GM12878 (cell line): ENCODE measurements around the gene FTL. TPM values are rescaled to one million over a fixed set of nuclear protein-coding genes. Genes with fewer than 3 reads are reported as not detected.

Source experiments
- ATF7 ChIP-seq: fragments of 450-650 bp; IDR thresholded peaks from 2 replicates; pipeline ENCODE4 v1.6.1; 2016; ENCODE audit warnings: low read depth, mild to moderate bottlenecking
- CHD1 ChIP-seq: IDR thresholded peaks from 2 replicates; pipeline ENCODE4 v1.6.1; 2012; ENCODE audit warnings: low read depth, low read length, improper control_type of control experiment
- CUX1 ChIP-seq: IDR thresholded peaks from 2 replicates; pipeline ENCODE4 v1.6.1; 2012; ENCODE audit warnings: improper control_type of control experiment, low read depth, low read length; ENCODE audit not compliant: insufficient replicate concordance
- DPF2 ChIP-seq: fragments of 450-650 bp; IDR thresholded peaks from 2 replicates; pipeline ENCODE4 v1.6.1; 2017; ENCODE audit warnings: mild to moderate bottlenecking
- EZH2 ChIP-seq: IDR thresholded peaks from 2 replicates; pipeline ENCODE4 v1.6.1; 2012; ENCODE audit warnings: low read depth, mild to moderate bottlenecking, control low read depth, inconsistent platforms, low read length, borderline replicate concordance; ENCODE audit not compliant: control insufficient read depth
- HCFC1 ChIP-seq: fragments of 150-350 bp; IDR thresholded peaks from 2 replicates; pipeline ENCODE4 v1.6.1; 2014; ENCODE audit warnings: low read length
- JUNB ChIP-seq: IDR thresholded peaks from 2 replicates; pipeline ENCODE4 v1.6.1; 2016; ENCODE audit warnings: antibody characterized with exemption, mild to moderate bottlenecking
- JUND ChIP-seq: IDR thresholded peaks from 2 replicates; pipeline ENCODE4 v1.6.1; 2012; ENCODE audit warnings: low read depth, mild to moderate bottlenecking, low read length, improper control_type of control experiment, moderate library complexity
- RELB ChIP-seq: fragments of 450-650 bp; IDR thresholded peaks from 2 replicates; pipeline ENCODE4 v1.6.1; 2017; ENCODE audit warnings: low read depth, mild to moderate bottlenecking, moderate library complexity
- REST ChIP-seq: IDR thresholded peaks from 2 replicates; pipeline ENCODE4 v1.6.1; 2012; ENCODE audit warnings: mild to moderate bottlenecking, low read depth, low read length
- RUNX3 ChIP-seq: IDR thresholded peaks from 2 replicates; pipeline ENCODE4 v1.6.1; 2012; ENCODE audit warnings: low read length, inconsistent platforms
- SIN3A ChIP-seq: IDR thresholded peaks from 2 replicates; pipeline ENCODE4 v1.6.1; 2012; ENCODE audit warnings: low read depth, low read length, improper control_type of control experiment
- SMAD1 ChIP-seq: fragments of 450-650 bp; IDR thresholded peaks from 2 replicates; pipeline ENCODE4 v1.6.1; 2018; ENCODE audit warnings: mild to moderate bottlenecking, low read depth; ENCODE audit not compliant: partially characterized antibody
- USF2 ChIP-seq: IDR thresholded peaks from 2 replicates; pipeline ENCODE4 v1.6.1; 2011; ENCODE audit warnings: low read depth, low read length, improper control_type of control experiment, borderline replicate concordance
- ZNF622 ChIP-seq: fragments of 450-650 bp; IDR thresholded peaks from 2 replicates; pipeline ENCODE4 v1.6.1; 2017; ENCODE audit warnings: mild to moderate bottlenecking, inconsistent platforms
- polyA plus RNA-seq, 11 experiments: library from polyadenylated mRNA; depleted of rRNA in 4 of 11; unstranded in 6 of 11; stranded (reverse) in 5 of 11; fragments of >200 nt; fragmentation: Nextera tagmentation in 4 of 11; fragmentation: Illumina TruSeq in 1 of 11; extraction: Ambion mirVana in 4 of 11; extraction: Trizol in 1 of 11; gene quantifications; 1 replicate in 1 of 11; 2 replicates in 10 of 11; pipeline versions ENCODE4 v1.2.1 to v1.2.3, GENCODE V29; 2011 to 2016; ENCODE audit warnings: inconsistent platforms in 2 of 11, missing spikeins in 2 of 11, low read depth in 1 of 11
- total RNA-seq, 4 experiments: library from RNA; depleted of rRNA in 3 of 4; stranded (reverse); fragments of >200 nt in 3 of 4; fragmentation: Illumina TruSeq in 1 of 4; extraction: Trizol in 1 of 4; gene quantifications; 2 replicates each; pipeline versions ENCODE4 v1.2.1 to v1.2.3, GENCODE V29; 2013 to 2021
- TF ChIP-seq, protein P1 (sequence below): IDR thresholded peaks from 2 replicates; pipeline ENCODE4 v1.6.1; 2012; ENCODE audit warnings: low read depth, low read length, improper control_type of control experiment
- TF ChIP-seq, protein P2 (sequence below): IDR thresholded peaks from 2 replicates; pipeline ENCODE4 v1.6.1; 2011; ENCODE audit warnings: low read depth, mild to moderate bottlenecking, low read length, moderate library complexity, borderline replicate concordance; ENCODE audit errors: extremely low read depth

FTL gene
- total and polyA plus RNA-seq, 10 of the 15 experiments (the other 5 are each of a cell fraction or from before 2014, with no cell fraction given) = 364 to 8,913 (median 1,595) TPM

DNA sequence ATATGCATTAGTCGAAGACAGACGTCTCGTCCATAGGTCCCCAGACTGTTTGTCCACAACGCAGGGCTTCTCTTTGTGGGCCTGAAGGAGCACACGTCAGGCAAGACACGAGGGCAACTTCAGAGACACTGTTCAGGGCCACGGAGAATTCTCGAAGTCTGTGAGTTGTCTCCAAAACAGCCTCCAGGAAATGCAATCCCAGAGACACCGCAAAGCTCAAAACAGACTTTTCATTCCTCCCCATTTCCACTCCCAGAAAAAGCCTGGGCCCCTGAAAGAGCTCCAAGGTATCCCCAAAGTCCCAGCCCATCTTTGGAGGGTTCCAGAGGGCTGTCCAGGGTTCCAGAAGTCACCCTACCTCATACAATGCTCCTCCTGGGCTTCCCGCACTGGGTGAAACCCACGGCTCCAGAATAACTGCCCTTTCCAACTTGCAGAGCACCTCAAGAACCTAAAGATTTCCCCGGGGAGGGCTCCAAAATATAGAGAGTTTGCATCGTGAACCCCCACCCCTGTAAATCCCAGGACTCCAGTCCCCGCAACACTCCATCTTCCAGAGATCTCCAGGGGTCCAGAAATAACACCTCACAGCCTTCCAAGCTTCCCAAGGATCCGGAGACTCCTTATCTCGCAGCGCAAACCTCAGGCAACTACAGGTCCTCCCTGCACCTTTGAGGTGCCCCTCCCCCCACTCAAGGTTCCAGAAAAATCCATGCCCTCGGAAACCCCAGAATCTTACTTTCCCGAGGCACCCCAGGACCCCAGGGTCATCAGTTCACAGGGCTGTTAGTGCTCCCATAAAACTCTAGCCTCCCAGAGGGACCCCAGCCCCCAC lies 687 bp upstream of the FTL start (continued):
- TF ChIP-seq REST (no peak), ZNF622 (no peak), CHD1 (no peak), SIN3A (0 out of 2 replicates have a peak, but pooled peaks have one; percentile 66), USF2 (no peak), HCFC1 (no peak), JUND (no peak), CUX1 (no peak), SMAD1 (peak; percentile 17), ATF7 (no peak), DPF2 (no peak), JUNB (no peak), EZH2 (no peak), RELB (no peak), RUNX3 (no peak)
- TF ChIP-seq, protein P1, sequence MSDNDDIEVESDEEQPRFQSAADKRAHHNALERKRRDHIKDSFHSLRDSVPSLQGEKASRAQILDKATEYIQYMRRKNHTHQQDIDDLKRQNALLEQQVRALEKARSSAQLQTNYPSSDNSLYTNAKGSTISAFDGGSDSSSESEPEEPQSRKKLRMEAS = peak; percentile 53; the same call in 1 of the 2 replicates
- TF ChIP-seq, protein P2, sequence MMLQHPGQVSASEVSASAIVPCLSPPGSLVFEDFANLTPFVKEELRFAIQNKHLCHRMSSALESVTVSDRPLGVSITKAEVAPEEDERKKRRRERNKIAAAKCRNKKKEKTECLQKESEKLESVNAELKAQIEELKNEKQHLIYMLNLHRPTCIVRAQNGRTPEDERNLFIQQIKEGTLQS = no peak
